GM21447 (cell line): ENCODE data around the gene SMCP.

ENCODE experiments used
- ATAC-seq: cut with Tn5 transposase; IDR thresholded peaks from one replicate; pipeline ENCODE4 v1.9.1; 2021; ENCODE audit not compliant: unreplicated experiment

Gene SMCP, protein sequence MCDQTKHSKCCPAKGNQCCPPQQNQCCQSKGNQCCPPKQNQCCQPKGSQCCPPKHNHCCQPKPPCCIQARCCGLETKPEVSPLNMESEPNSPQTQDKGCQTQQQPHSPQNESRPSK

DNA sequence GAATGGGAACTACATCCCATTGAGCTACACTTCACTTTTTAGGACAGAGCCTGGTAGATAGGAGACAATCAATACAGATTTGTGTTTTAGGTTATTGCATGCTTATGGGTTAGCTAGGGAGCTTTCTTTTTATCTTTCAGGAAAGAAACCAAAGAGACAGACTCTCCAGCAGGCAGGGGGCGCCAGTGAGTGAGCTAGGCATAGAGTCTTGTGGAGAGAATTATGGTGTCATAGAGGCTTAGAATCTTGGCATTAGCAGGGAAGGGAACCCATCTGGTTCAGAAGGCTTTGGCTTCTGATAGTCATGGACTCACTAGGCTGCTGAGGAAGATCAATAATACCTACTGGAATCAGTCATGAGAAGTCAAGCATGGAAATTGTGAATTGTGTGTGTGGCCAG lies at the start of gene SMCP:
TSS of gene SMCP (plus strand) at position 281 of the 400 bp plus-strand sequence. CDS start 6,101 bp downstream, outside the sequence.
- no peak for ATAC-seq

DNA sequence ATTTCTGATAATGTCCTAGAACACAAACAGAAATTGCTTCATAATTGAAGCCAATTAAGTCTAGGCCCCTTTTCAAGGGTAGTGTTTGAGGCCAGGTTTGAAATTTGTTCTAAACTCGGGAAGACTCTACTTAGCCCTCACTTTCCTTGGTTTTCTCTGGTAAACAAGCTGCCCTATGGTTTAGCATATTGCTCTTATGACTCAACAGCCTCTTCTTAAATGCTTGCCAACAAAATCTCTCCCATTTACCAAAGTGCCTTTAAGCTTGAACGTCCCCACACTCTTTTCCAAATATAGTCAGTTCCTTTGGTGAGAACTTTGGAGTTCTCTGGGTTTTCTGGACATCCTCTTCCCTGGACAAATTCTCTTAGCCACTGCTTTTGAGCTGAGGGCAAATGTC lies 41.3 kb upstream of the SMCP start:
- ATAC-seq: no peak

DNA sequence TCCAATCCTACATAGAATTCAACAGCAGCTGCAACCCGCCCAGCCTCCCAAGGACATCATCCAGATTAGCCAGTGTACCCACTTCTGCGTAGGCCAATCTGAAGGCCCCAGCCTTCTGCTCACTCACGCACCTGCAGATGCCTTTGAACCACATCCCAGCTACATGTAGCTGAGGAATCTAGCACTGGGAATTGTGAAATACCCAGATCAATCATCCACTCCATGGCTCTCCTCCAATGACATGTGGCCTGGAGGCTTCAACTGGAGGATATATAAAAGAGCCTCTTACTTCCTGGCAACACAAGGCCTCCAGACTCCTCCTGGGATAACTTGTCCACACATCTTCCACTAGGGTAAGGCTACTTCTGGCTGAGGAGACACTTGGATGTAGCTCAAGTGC lies 35.6 kb upstream of the SMCP start, which contains the start of gene LCE6A:
TSS of gene LCE6A (plus strand) at position 301 of the 400 bp plus-strand sequence. CDS start 665 bp downstream, outside the sequence.
- no peak for ATAC-seq

DNA sequence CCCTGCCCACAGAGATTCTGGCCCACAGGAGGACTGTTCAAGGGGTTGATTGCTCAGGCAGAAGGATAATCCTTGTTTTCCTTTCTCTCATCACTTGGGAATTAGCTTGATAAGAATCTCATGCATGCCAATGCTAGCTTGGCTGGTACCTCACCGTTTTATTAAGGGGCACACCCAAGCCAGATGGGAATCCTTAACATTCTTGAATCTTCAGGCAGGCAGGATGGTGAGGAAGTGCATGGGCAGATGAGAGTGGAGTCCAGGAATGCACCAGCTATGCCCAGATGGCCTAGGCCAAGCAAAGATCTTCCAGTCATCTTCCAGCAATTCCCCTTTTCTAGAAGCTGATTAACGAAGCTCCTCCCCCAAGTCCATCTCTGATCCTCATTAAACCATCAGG lies 22.5 kb upstream of the SMCP start:
- ATAC-seq: no peak

DNA sequence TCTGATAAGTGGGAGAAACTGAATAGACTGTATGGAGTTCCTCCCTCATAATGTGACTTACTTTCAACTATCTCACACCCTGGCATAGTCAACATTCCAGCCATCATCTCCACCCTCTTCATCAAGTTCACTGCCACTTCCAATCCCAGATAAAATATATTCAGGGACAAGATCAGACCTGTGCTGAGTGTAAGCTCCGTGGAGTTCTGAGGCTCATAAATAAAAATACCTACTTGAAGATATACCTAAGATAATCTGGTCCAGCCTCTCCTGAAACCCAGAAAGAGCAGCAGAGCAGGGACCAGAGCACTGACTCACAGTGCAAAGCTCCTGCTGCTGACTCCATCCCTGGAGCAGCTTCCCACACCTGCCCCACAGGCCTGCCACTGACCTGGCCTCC lies 20.1 kb upstream of the SMCP start:
- no peak for ATAC-seq

DNA sequence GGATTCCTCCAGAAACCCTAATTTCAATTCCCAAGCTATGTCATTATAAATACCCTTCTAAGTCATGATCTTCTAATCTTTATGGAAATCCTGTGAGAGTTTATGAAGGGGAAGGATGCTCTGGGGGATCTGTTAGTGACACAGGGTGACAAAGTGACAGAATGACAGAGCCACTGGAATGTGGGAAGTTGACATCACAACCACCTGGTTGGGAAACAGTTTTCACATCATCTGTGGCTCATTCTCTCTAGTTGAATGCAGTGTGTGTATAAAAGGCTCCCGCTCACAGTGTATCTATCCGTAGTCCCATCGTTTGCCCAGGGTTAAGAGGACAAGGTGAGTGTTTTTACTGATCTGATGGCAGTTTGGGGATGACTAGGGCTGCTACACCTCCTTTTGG lies 18.4 kb upstream of the SMCP start, which contains the start of gene LCE7A:
TSS of gene LCE7A (plus strand) at position 301 of the 400 bp plus-strand sequence. CDS start 702 bp downstream, outside the sequence.
- no peak for ATAC-seq

DNA sequence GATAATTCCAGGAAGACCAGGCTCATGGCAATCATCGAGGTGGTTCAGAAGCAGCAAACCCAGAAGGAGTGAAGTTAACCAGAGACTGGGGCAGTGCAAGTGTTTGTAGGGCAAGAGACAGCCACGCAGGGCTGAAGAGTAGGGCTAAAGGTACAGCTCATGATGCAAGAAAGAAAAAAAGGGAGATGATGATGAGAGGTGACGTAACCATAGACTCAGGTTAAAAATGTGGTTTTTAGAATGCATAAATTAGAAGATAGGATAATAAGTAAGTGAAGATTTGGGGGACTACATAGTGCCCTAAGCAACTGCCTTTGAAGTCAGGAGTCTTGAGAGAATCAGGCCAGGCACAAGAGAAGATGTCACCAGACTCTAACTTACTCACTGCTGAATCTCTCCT lies 18.0 kb upstream of the SMCP start:
- ATAC-seq: no peak

DNA sequence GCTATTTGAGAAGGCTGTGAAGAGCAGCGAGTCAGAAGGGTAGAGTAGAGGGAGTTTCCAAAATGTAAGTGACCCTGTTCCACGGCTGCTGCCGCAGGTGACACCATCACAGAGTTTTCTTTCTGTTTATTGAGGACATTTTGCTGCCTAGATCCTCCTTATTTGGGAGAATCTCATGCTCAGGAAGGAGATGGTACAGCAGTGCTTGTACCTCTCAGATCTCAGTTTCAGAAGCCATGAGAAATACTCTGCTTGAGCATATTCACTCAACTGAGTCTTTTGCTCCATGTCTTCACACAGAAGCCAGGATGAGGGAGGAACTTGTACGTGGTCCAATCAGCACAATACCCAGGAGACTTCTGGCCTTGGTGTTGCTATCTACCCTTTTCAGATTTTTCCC lies 16.7 kb upstream of the SMCP start:
- ATAC-seq: no peak

DNA sequence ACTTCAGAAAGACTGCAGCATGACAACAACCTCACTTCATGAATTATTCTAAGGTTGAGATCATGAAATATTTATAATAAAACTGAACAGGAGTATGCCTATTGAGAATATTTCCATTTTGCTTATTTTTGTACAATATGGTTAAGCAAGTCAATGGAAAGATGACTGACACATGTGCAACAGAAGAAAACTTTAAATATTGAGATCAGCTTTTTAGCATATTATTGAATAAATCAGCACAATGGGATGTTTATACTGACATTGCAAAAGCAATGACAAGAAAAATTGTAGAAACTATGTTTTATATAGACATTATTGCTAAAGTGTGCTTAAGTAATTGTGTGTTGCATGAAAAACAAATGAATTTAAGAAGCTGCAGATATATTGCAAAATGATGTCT lies 13.7 kb upstream of the SMCP start:
- ATAC-seq: no peak

DNA sequence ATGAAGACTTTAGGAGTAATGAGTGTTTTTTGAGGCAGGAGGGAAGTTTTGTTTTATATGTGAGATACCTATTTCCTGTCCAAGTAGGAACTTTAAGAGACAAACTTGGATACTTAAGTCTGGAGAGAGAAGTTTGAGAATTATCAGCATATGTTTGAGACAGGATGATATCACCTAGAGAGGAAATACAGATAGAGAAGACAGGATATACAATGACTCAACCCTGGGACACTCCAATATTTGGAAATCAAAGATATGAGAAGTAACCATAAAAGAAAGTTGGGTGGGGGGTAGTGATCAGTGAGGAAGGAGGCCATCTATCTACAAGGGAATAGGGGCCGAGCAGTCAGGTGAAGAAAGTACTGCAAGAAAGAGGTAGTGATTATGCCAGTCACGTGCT lies 11.8 kb upstream of the SMCP start:
- no peak for ATAC-seq

DNA sequence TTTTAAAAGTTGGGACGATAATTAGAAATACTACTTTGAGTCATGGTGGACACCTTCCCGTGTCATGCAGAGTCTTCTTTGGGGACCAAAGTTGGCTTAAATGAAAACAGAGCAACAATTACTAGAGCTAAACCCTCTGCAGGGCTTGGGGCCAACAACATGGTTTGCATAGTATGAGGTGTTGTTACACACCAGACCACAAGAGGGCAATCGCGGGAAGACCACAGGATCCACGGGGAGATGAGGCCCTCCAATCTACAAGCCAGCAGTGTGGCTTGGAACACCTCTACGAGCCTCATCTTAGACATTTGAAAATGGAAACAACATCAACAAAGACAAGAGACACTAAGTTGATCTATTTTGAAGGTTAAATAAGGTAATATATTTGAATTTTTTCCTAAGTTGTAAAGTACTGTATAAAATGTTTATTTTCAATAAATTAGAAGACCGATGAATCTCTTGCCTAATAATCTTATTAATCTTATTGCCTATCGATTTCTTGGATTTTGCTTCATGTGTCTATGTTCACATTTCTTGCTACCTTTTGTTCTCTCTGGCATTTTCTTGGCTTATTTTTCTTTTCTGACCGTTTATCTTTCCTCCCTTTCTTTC lies 8.2 kb upstream of the SMCP start:
- ATAC-seq: no peak

DNA sequence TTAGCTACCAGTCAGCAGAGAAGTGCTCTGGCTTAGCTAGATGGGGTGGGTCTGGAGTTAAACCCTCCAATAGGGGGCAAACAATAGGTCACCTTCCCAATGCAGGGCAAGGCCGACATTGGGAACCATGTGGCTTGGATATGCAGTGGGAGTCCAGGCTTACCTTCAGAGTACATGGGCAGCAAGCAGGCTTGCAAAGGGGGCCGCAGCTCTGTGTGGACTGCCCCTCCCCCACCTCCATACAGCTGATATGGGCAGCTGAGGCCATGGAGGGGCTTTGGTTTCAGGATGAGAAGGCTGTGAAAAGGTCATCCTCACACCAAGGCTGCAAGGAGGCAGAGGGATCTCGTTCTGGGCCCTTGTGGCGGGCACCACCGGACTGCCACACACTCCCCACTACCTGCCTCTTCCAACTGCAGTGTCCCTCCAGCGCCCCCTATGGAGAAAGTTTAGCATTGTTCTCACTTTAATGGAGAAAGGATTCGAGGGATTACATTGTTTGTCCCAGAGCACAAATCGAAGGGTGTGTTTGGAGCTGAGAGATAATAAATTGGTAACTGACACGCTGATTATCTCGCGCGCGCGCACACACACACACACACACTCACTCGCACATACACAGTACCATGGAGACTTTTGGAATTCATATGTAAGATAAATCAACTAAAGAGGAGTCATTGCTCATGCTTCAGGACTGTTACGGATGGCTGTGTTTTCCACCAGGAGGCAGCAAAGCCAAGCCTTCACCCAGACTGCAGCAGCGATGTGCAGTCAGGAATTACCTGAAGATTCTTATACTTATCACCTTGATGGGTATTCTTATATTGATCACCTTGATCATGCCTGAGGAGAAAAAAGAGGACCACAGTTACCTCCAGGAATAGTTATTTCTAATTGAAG lies 7.0 kb upstream of the SMCP start:
- ATAC-seq: no peak

DNA sequence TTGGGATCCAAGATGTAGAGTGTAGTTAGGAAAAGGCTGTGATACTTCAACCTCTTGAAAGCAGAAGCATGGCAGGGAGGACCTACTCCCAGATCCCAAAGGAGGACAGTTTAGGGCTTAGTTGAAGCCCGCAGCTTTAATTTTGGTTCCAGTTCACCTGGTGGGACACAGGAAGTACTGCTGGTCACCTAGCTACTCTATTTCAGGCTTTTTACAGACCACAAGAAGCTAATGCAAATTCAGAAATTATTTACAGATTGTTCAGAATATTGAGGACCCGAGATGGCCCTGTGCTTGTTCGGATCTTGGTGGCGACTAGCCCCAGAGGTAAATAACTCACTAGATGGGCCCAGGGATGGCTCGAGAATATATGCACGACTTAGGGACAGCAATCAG lies 6.4 kb upstream of the SMCP start:
- ATAC-seq: no peak

DNA sequence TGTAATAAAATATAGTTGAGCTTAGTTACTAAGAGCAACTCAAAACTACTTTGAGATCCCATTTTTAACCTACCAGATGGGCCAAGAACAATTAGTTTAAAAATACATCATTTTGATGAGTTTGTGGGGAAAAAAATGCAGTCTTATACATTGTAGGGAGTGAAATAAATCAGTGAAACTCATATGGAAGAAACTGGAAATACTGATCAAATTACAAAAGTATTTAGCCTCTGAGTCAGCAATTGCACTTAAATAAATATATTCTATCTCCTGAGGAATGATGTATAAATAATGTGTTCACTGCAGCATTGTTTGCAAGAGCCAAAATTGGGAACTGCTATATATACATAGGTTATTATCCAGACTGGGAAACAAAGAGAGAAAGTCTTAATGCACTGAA lies 4.6 kb upstream of the SMCP start:
- ATAC-seq: no peak

DNA sequence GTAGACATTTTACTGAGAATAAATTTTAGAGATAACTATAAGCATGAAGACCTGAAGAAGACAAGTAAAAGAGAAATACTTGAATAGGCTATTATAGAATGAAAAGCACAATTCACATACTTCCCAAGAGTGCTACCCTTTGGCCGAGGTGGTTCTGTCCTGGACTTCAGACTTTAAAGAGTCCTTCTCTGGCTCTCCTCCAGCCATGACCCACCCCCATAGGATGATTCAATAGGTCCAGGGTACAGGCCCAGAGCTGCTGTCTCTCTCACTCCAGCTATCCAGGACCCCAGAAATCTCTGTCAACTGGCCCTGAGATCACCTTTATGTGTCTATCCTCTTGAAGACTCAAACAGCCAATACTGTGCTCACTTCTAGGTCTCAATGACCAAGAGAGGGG lies 1.3 kb upstream of the SMCP start:
- no peak for ATAC-seq

DNA sequence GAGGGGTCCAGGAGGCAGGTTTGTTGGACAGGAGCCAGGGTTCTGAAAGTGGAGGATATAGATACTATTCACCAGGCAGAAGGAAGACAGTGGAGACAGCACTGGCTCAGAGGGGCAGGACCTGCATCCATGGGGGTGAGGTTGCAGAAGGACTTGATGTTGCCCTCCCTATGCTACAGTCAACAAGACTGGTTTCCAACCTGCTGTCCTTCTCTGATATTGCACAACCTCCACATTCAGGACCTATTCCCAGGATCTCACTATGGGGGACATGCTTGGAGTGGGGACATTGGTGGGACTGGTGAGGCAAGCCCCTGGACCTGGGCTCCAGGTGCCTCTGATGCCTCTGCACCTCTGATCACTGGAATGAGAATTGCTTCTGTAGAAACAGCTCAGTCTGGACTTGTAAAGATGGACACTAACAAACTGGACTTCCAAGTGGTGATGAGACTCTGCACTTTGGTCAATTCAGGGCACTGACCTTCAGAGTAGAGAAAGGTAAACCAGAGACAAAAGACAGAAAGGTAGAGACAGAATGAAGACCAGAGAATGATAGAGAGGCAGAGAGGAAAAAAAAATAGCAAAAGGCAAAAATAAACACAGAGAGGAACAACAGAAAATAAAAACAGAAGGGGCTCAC lies 1.6 kb downstream of the SMCP start:
- no peak for ATAC-seq

DNA sequence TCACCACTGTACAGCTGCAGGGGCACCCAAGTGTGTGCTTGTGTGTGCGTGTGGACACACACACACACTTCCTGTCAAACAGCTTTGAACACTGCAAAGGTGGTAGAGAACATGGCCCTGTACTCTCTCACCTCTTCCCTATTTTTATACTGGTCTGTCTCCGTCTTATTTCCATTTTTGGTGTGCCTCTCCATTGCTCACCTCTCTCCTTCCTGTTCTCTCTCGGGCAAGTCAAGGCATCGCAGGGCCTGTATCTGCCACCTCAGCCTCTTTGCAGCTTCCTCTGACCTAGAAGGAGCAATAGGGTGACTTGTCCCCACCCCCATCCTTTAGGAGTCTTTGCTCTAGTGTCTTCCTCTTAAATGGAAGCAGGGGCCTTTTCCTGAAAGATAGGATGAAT lies 2.2 kb downstream of the SMCP start:
- no peak for ATAC-seq

DNA sequence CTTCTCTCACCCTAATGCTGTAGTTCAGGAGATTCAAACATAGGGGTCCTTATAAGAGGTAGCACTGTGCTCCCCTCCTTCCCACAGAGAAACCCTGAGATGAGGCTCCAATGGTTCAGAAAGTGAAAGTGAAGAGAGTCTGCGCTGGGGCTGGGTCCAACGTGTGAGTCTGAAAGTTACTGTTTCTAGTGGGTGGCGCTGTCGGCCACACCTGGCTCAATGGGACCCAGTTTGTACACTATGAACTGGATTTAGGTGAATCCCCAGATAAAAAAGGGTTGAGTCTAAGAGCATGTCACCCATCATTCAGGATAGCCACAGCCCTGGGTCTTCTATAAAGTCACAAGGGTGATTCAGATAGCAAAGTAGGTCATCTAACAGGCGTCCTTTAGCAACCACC lies 2.8 kb downstream of the SMCP start:
- no peak for ATAC-seq

DNA sequence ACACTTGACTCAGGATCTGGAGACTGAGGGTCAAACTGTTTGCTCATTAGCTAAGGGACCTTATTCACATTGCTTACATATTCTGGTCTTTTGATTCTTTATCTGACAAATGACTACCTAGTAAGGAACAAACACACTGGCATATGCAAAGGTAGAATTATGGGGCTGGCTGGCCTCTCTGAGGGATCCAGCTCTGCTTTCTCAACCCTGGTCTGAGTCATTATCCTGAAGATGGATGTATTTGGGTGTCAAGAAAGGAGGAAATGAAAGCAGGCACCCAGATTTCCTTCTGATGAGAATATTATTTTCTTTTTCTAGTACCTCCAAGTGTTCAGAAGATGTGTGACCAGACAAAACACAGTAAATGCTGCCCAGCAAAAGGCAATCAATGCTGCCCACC lies 6.0 kb downstream of the SMCP start:
- ATAC-seq: no peak

DNA sequence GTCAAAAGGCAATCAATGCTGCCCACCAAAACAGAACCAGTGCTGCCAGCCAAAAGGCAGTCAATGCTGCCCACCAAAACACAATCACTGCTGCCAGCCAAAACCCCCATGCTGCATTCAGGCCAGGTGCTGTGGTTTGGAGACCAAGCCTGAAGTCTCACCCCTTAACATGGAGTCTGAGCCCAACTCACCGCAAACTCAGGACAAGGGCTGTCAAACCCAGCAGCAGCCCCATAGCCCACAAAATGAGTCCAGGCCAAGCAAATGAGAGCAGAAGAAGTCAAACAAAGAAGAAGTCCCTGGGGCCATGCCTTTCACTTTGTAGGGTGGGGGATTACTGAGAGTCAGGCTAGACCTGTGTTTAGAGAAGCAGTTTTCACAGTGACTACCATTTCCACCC lies 6.4 kb downstream of the SMCP start:
- no peak for ATAC-seq

DNA sequence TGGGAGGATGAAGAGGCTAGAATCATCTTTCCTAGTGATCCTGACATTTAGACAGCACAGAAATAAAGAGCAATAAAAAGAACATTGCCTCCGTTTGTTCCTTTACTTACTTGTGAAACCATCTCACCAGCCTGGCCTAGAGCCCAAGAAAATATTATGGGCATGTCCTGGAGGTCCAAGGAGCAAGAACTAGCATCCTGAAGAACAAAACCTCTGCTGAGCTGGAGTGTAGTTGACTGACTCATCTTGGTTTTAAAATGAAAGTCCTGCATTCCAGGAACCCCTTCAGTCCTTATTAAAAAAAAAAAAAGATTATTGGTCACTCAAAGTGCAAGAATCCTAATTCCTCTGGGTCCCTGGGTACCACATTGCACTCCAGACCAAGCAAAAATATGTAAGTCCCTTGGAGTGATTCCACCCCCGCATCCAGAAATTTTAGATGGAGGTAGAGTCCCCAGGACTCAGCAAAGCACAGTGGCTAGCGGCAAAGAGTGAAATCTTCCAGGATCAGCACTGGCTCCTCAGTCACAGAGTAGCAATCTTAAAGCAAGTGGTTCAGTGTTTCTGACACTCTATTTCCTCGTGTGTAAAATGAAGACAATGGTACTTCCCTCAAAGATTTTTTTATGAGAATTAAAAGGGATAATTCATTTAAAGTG lies 7.0 kb downstream of the SMCP start:
- ATAC-seq: no peak
